Measurements from ENCODE around the gene CADM1. TPM values are rescaled to one million over a fixed set of nuclear protein-coding genes. Genes with fewer than 3 reads are reported as not detected.

Gene CADM1
- total and polyA plus RNA-seq, 2 donors (not counting 3 experiments of a cell fraction or from before 2014, with no cell fraction given), result 0.52 to 2.6 TPM

DNA sequence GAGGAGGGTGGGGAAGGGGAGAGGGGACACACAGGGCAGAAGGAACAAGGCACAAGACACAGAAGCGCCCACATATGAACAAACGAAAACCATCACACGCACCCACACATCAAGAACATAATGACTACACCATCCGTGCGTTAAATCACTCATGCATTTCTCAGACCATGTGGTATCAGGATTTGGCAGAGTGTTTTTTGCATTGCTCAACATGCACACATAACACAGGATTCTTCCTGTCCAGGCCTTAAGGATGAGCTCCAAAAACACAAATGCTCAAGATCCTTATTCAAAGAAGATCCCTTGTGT, 309.5 kb downstream of the CADM1 start:
- H3K4me3 ChIP-seq (replicated peaks in 1 of 3; ENCODE audit: insufficient read depth in 1 of 3, low read depth in 1 of 3, low read length in 3 of 3), result no peak overlapping the region
- BruUV-seq (replicated peaks), result no TSS peak
- dilution Hi-C loops (cut with MboI; ENCODE audit: extremely low pct_ligation_motif_present, low sequenced_read_pairs) (no loop called here), intact Hi-C loops (cut with micrococcal nuclease) (no loop called here)
- ChIA-PET CTCF (no interaction called here), POLR2A (no interaction called here)
- H3K79me2 ChIP-seq (ENCODE audit: control insufficient read depth, insufficient read depth, low read length), result no peaks in the 10 kb centered on the region
- DNase-seq (ENCODE audit: low read depth, low spot score), result no peak
- no peaks in the 10 kb centered on the region for H3K27me3 ChIP-seq (ENCODE audit: control insufficient read depth in 2 of 2, insufficient read depth in 2 of 2, low read length in 2 of 2)
- no peak overlapping the region for H3K4me2 ChIP-seq (ENCODE audit: insufficient read depth, low read length)
- TF ChIP-seq EZH2 (IDR thresholded peaks at IDR 0.05; ENCODE audit: borderline replicate concordance, low read depth, low read length, severe bottlenecking), result no peak
- TF ChIP-seq MYC (IDR thresholded peaks at IDR 0.05; ENCODE audit: low read depth, low read length), result no peak
- TF ChIP-seq JUN (IDR thresholded peaks at IDR 0.05; ENCODE audit: borderline replicate concordance, insufficient read depth, insufficient read length, low read depth), result no peak
- TF ChIP-seq POLR2AphosphoS5 (IDR thresholded peaks at IDR 0.05; ENCODE audit: insufficient read depth, low read depth, low read length), result no peak
- TF ChIP-seq GATA2 (IDR thresholded peaks at IDR 0.05; ENCODE audit: insufficient read depth, insufficient read length, low read depth, low read length), result no peak
- no peak for TF ChIP-seq CTCF (IDR thresholded peaks at IDR 0.05; ENCODE audit: extremely low read depth in 1 of 2, insufficient read depth in 1 of 2, low read depth in 1 of 2, low read length in 2 of 2)
- TF ChIP-seq, protein P1, sequence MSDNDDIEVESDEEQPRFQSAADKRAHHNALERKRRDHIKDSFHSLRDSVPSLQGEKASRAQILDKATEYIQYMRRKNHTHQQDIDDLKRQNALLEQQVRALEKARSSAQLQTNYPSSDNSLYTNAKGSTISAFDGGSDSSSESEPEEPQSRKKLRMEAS (IDR thresholded peaks at IDR 0.05; ENCODE audit: insufficient read depth, insufficient read length), result no peak
- TF ChIP-seq FOS (IDR thresholded peaks at IDR 0.05; ENCODE audit: borderline replicate concordance, insufficient read depth, low read length), result no peak
- TF ChIP-seq POLR2A (IDR thresholded peaks at IDR 0.05; ENCODE audit: low read depth, low read length), result no peak
- no peak overlapping the region for H3K27ac ChIP-seq (ENCODE audit: insufficient read depth, low read depth, low read length)
- no peaks in the 10 kb centered on the region for H3K9me3 ChIP-seq (replicated peaks; ENCODE audit: control insufficient read depth, insufficient read depth, low read length)
- no peaks in the 10 kb centered on the region for H3K9me1 ChIP-seq (replicated peaks; ENCODE audit: control insufficient read depth, extremely low read depth, insufficient read depth, low read length)
- H3K36me3 ChIP-seq (ENCODE audit: control insufficient read depth in 2 of 2, extremely low read depth in 1 of 2, insufficient read depth in 2 of 2, low read length in 2 of 2), result no peaks in the 10 kb centered on the region
- H3K9ac ChIP-seq (replicated peaks; ENCODE audit: extremely low read depth, insufficient read depth, low read length), result no peak overlapping the region
- FAIRE-seq, result no peak
- H4K20me1 ChIP-seq (replicated peaks; ENCODE audit: control insufficient read depth, extremely low read depth, insufficient read depth, low read length), result no peaks in the 10 kb centered on the region
- H2AFZ ChIP-seq (ENCODE audit: low read depth, low read length), result no peak overlapping the region
- H3K4me1 ChIP-seq (ENCODE audit: control insufficient read depth, extremely low read depth, insufficient read depth, low read length), result no peaks in the 10 kb centered on the region
